WTC11 (cell line): Measurements from ENCODE around the gene FAM53B.

ENCODE experiments used
- NFATC4 ChIP-seq: fragments of 250-450 bp; sonication (Bioruptor Pico); IDR thresholded peaks from 2 replicates; pipeline ENCODE4 v1.9.0; 2021; ENCODE audit warnings: mild to moderate bottlenecking
- TF ChIP-seq, protein P1 (sequence below): fragments of 200-600 bp; IDR thresholded peaks from 2 replicates; pipeline ENCODE4 v1.8.0; 2022; ENCODE audit warnings: antibody characterized with exemption

DNA sequence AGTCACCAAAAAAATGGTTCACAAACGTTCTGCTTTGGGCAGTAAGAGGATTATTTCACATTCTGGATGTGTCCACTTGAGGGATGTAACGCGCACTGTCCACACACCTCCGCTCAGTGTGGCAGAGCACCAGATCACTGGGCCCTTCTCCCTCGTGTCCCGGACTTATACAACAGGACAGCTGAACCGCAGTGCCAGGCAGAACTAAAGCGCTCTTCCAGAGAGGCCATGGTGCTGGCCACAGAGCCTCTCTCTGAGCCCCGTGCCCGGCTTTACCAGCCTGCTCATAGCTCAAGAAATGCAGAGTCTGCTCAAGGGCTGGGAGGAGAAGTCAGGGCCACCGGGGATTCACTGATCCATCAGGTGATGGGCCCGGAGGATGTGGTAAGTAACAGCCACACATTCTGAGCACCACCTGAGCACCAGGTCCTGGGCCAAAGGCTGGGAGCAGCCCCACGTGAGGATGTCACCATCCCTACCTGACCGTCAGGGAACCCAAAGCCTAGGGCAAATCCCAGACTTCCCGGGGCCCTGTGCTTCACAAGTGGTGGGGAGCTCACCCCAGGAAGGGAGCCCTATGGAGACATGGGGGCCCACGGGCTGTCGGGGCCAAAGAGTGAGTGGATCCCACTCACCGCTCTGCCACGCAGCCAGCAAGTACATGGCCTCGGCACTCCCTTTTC, 74.9 kb downstream of the FAM53B start:
- TF ChIP-seq NFATC4 (CRISPR knock-in tag), result no peak
- TF ChIP-seq, protein P1, sequence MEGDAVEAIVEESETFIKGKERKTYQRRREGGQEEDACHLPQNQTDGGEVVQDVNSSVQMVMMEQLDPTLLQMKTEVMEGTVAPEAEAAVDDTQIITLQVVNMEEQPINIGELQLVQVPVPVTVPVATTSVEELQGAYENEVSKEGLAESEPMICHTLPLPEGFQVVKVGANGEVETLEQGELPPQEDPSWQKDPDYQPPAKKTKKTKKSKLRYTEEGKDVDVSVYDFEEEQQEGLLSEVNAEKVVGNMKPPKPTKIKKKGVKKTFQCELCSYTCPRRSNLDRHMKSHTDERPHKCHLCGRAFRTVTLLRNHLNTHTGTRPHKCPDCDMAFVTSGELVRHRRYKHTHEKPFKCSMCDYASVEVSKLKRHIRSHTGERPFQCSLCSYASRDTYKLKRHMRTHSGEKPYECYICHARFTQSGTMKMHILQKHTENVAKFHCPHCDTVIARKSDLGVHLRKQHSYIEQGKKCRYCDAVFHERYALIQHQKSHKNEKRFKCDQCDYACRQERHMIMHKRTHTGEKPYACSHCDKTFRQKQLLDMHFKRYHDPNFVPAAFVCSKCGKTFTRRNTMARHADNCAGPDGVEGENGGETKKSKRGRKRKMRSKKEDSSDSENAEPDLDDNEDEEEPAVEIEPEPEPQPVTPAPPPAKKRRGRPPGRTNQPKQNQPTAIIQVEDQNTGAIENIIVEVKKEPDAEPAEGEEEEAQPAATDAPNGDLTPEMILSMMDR, result no peak
